Measurements from ENCODE around the gene TMEM119. TPM values are rescaled to one million over a fixed set of nuclear protein-coding genes. Genes with fewer than 3 reads are reported as not detected.

Gene TMEM119
- total and polyA plus RNA-seq, 2 of the 13 experiments (the other 11 are each of a cell fraction or from before 2014, with no cell fraction given): not detected

DNA sequence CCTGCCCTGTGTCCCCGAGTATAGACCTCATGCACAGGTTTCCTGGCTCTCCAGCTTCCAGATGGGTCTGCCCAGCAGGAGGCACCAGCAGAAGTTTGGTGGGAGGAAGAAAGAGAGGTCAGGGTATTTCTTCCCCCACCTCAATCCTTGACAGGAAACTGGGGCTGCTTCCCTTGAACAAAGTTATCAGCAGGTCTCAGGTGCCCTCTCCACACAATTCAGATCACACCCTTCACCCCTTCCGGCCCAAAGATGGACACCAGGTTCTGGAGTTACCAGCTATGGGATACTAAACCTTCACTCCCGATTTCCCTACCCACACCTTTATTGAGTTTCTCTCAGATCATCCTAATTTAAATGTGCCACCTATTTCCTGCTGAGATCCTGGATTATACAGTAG, 38.1 kb downstream of the TMEM119 start:
- Histone ChIP-seq H3K4me1 (ENCODE audit: insufficient read depth, low read length) (peaks cover 54% of the 10 kb centered on the region), H3K27ac (ENCODE audit: extremely low read length, insufficient read depth, low read length) (peak overlapping the region; percentile 97), H3K4me3 (replicated peaks in 1 of 3; ENCODE audit: insufficient read depth in 1 of 3, low read depth in 2 of 3, low read length in 3 of 3) (peak overlapping the region; percentile 95 to 100 (median 99)), H3K27me3 (ENCODE audit: control insufficient read depth in 1 of 2, insufficient read depth in 2 of 2, low read length in 2 of 2) (no peaks in the 10 kb centered on the region; a peak in 1 of 5 replicates), H3K79me2 (ENCODE audit: insufficient read depth, low read length) (peaks cover 78% of the 10 kb centered on the region), H3K36me3 (replicated peaks in 1 of 2; ENCODE audit: control insufficient read depth in 1 of 2, insufficient read depth in 2 of 2, low read length in 2 of 2) (peaks cover 7 to 19% of the 10 kb centered on the region in 2 experiments), H2AFZ (ENCODE audit: low read length) (no peak overlapping the region), H3K4me2 (ENCODE audit: low read depth, low read length) (peak overlapping the region; percentile 99), H3K9ac (ENCODE audit: insufficient read depth, low read depth, low read length) (peak overlapping the region; percentile 98), H4K20me1 (ENCODE audit: insufficient read depth, low read length) (peaks cover 16% of the 10 kb centered on the region), H3K9me3 (ENCODE audit: low read length) (no peaks in the 10 kb centered on the region)
- ChIA-PET POLR2A (interaction anchor here (0.9 kb wide), 1 partner anchor 9 kb away, joined by 3 read pairs; no protein-coding TSS in a partner anchor), CTCF (ENCODE audit: low intra/inter-chr PET ratio, low total read pairs) (interaction anchor here (1.3 kb wide), 1 partner anchor 58 kb away, joined by 3 read pairs; no protein-coding TSS in a partner anchor)
- in situ Hi-C loops (cut with HindIII; ENCODE audit: extremely low pct_ligation_motif_present, low pct_unique_long_range_greater_than_20kb): loop anchor here (10.0 kb wide), 1 partner anchor 245 kb away; no protein-coding TSS in a partner anchor
- 6% methylated on average over 3 of the region's 3 CpGs for whole genome bisulfite sequencing (ENCODE audit: low lambda C conversion rate)
- no peak for TF ChIP-seq RFX5 (IDR thresholded peaks at IDR 0.05; ENCODE audit: low read depth, low read length)
- 0 out of 2 replicates have a peak, but pooled peaks have one; percentile 20 for TF ChIP-seq ZFY (CRISPR knock-in tag; IDR thresholded peaks at IDR 0.05)
- 0 out of 2 replicates have a peak, but pooled peaks have one; percentile 5 for TF ChIP-seq CTCF (CRISPR knock-in tag; IDR thresholded peaks at IDR 0.05)
- no TSS peak for BruUV-seq (replicated peaks)
- intact Hi-C loops (cut with micrococcal nuclease; ENCODE audit: unreplicated experiment): loop anchor here (5.0 kb wide), 2 partner anchors 173 to 298 kb away; partner anchors contain the start of genes CORO1C and SSH1
- DNase-seq (ENCODE audit: low spot score) (no peak), FAIRE-seq (no peak), ATAC-seq (no peak)

- Histone ChIP-seq H3K79me2 (ENCODE audit: insufficient read depth, low read length) (peaks cover 82% of the 10 kb centered on the region), H3K4me3 (replicated peaks in 1 of 3; ENCODE audit: insufficient read depth in 1 of 3, low read depth in 2 of 3, low read length in 3 of 3) (peak overlapping the region in 2 of 3 experiments; percentile 95 to 99; a peak in 2 of 6 replicates), H3K4me1 (ENCODE audit: insufficient read depth, low read length) (peaks cover 53% of the 10 kb centered on the region), H4K20me1 (ENCODE audit: insufficient read depth, low read length) (peaks cover 16% of the 10 kb centered on the region), H3K9ac (ENCODE audit: insufficient read depth, low read depth, low read length) (peak overlapping the region; percentile 98; the same call in 1 of the 2 replicates), H2AFZ (ENCODE audit: low read length) (no peak overlapping the region), H3K36me3 (replicated peaks in 1 of 2; ENCODE audit: control insufficient read depth in 1 of 2, insufficient read depth in 2 of 2, low read length in 2 of 2) (peaks cover 5 to 13% of the 10 kb centered on the region in 2 experiments), H3K4me2 (ENCODE audit: low read depth, low read length) (peak overlapping the region; percentile 99), H3K27ac (ENCODE audit: extremely low read length, insufficient read depth, low read length) (no peak overlapping the region), H3K9me3 (ENCODE audit: low read length) (no peaks in the 10 kb centered on the region), H3K27me3 (ENCODE audit: control insufficient read depth in 1 of 2, insufficient read depth in 2 of 2, low read length in 2 of 2) (no peaks in the 10 kb centered on the region; a peak in 1 of 5 replicates)
- no peak for FAIRE-seq
- no TSS peak for BruUV-seq (replicated peaks)
- TF ChIP-seq ATF7 (IDR thresholded peaks at IDR 0.05) (peak; percentile 61), ATF7 (CRISPR knock-in tag; IDR thresholded peaks at IDR 0.05) (no peak)
- TF ChIP-seq, protein P1, sequence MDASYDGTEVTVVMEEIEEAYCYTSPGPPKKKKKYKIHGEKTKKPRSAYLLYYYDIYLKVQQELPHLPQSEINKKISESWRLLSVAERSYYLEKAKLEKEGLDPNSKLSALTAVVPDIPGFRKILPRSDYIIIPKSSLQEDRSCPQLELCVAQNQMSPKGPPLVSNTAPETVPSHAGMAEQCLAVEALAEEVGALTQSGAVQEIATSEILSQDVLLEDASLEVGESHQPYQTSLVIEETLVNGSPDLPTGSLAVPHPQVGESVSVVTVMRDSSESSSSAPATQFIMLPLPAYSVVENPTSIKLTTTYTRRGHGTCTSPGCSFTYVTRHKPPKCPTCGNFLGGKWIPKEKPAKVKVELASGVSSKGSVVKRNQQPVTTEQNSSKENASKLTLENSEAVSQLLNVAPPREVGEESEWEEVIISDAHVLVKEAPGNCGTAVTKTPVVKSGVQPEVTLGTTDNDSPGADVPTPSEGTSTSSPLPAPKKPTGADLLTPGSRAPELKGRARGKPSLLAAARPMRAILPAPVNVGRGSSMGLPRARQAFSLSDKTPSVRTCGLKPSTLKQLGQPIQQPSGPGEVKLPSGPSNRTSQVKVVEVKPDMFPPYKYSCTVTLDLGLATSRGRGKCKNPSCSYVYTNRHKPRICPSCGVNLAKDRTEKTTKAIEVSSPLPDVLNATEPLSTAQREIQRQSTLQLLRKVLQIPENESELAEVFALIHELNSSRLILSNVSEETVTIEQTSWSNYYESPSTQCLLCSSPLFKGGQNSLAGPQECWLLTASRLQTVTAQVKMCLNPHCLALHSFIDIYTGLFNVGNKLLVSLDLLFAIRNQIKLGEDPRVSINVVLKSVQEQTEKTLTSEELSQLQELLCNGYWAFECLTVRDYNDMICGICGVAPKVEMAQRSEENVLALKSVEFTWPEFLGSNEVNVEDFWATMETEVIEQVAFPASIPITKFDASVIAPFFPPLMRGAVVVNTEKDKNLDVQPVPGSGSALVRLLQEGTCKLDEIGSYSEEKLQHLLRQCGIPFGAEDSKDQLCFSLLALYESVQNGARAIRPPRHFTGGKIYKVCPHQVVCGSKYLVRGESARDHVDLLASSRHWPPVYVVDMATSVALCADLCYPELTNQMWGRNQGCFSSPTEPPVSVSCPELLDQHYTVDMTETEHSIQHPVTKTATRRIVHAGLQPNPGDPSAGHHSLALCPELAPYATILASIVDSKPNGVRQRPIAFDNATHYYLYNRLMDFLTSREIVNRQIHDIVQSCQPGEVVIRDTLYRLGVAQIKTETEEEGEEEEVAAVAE (CRISPR knock-in tag; IDR thresholded peaks at IDR 0.05; ENCODE audit: borderline replicate concordance): no peak
- no peak for DNase-seq (ENCODE audit: low spot score)
- POLR2A ChIA-PET: interaction anchor here (0.6 to 0.7 kb wide), 2 partner anchors 99 to 435 kb away, joined by 3 to 4 read pairs; no protein-coding TSS in a partner anchor
- WGBS (ENCODE audit: low lambda C conversion rate): 82% methylated on average over 14 of the region's 14 CpGs
- no peak for ATAC-seq
- intact Hi-C loops (cut with micrococcal nuclease; ENCODE audit: unreplicated experiment): no loop called here
- CTCF ChIA-PET (ENCODE audit: low intra/inter-chr PET ratio, low total read pairs): interaction anchor here (1.3 kb wide), 1 partner anchor 59 kb away, joined by 3 read pairs; no protein-coding TSS in a partner anchor
- in situ Hi-C loops (cut with HindIII; ENCODE audit: extremely low pct_ligation_motif_present, low pct_unique_long_range_greater_than_20kb): no loop called here
Observed at GRCh38 chr12:108559007-108559655, 38.8 kb downstream of the TMEM119 start.
